Measurements from ENCODE around the gene SHLD2.
"Not testable (repeated sequence)": the region's sequence is repeated elsewhere in the genome, so short reads cannot be mapped to it uniquely, and the experiment has no call there.

The SHLD2 gene

DNA sequence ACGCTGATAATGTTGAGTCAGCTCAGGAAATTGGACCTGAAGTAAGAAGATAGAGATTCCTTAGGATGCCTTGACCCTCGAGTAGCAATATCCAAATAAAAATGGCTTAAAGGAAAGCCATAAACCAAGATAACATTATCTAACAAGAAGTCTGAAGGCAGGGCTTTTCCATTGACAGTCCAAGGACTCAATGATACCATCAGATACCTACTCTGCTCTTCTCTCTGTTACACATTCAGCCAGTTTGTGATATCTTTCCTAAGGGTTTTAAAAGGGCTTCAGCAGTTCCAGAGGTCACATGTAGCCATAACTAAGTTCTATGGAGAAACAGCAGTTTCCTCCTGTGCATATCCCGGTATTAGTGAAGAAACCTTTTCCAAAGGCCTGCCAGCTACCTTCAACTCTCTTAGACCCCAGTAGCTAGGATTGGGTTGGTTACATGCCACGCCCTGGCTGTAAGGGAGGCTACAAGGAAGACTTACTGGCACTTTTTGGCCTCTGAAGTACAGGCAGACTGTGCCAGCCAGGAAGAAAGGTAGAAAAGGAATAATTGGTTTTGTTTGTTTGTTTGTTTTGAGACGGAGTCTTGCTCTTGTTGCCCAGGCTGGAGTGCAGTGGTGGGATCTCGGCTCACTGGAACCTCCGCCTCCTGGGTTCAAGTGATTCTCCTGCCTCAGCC, 10.6 kb downstream of the SHLD2 start:
- no peak for DNase-seq (ENCODE audit: low read depth)
- no peak overlapping the region for H3K4me3 ChIP-seq (replicated peaks; ENCODE audit: low read depth, low read length)
- no peak for TF ChIP-seq CTCF (IDR thresholded peaks at IDR 0.05; ENCODE audit: low read length, missing control alignments)

GRCh38 chr10:87118122-87118521, 23.1 kb downstream of the SHLD2 start:
- not testable (repeated sequence) for DNase-seq (ENCODE audit: low read depth)

DNA sequence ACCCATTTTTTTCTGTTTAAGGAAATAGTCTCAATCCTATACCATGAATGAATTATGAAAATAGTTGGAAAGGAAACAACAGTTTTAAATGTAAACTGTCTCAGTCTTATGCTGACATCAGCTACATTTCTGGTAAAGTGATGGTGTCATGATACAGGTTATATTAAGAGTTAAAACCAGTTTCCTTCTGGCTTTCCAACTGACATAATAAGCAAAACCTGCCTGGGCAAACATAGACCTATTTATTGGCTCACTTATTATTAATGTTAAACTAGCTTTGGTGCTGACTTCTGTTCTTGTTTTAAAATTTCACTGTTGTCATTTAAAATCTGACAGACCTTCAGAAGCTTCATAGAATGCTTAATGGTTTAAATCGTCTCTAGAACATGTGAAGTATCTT, 24.0 kb downstream of the SHLD2 start:
- H3K4me3 ChIP-seq (replicated peaks; ENCODE audit: low read depth, low read length); DNase-seq (ENCODE audit: low read depth): not testable (repeated sequence)

More at GRCh38 chr10:87118122-87118521, 23.1 kb downstream of the SHLD2 start:
- H3K4me3 ChIP-seq (replicated peaks; ENCODE audit: low read depth, low read length) = not testable (repeated sequence)

DNA sequence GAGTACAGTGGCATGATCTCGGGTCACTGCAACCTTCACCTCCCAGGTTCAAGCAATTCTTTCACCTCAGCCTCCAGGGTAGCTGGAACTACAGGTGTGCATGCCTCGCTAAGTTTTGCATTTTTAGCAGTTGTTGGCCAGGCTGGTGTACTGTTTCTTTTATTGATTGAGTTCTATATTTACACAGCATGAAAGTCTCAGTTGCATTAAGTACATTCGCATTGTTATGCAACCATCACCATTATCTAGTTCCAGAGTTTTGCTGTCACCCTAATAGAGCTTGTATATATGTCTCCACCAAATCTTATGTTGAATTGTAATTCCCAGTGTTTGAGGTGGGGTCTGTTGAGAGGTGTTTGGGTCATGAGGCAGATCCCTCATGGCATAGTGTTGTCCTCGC, 28.3 kb downstream of the SHLD2 start:
- not testable (repeated sequence) for DNase-seq (ENCODE audit: low read depth); H3K4me3 ChIP-seq (replicated peaks; ENCODE audit: low read depth, low read length)

GRCh38 chr10:87127048-87127447, 32.0 kb downstream of the SHLD2 start:
- not testable (repeated sequence) for DNase-seq (ENCODE audit: low read depth)

DNA sequence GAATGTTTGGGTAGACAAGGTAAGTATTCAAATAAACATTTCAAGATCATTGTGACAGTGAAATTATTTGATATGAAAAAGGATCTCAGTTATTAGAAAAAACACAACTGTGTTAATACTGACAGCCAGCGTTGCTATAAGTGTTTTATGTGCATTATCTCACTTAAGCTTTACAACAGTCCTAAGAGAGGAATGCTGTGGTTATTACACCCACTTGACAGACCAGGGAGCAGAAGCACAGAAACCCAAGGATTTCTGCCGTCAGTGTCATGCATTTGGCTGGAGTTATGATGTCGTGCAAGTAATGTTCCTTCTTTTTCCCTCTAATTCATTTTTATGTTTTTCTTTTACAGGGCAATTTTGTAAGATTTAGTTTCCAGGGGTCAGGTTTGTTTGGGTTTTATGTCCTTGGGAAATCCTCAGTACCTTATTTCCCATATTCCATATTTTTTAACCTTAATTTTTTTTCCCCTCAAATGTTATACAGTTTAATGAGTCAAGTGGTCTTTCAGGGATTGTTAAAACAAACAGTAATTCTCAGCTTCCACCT, 32.7 kb downstream of the SHLD2 start:
- not testable (repeated sequence) for H3K4me3 ChIP-seq (replicated peaks; ENCODE audit: low read depth, low read length); DNase-seq (ENCODE audit: low read depth)

More at GRCh38 chr10:87127048-87127447, 32.0 kb downstream of the SHLD2 start:
- not testable (repeated sequence) for H3K4me3 ChIP-seq (replicated peaks; ENCODE audit: low read depth, low read length)

DNA sequence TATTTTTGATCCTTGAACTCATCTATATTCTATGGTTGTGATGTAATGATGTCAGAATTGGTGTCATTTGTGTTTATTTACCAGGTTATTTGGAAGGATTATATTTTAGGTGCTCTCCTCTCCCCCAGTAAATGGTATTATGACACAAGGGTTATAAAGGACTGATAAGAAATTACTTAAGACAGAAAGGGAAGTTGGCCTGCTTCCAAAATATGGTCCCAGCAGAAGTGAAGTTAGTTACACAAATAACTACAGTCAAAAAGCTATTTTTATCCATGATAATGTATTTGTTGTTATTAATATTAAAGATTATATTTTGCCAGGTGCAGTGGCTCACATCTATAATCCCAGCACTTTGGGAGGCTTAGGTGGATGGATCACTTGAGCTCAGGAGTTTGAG, 37.2 kb downstream of the SHLD2 start:
- H3K4me3 ChIP-seq (replicated peaks; ENCODE audit: low read depth, low read length) = not testable (repeated sequence)
- DNase-seq (ENCODE audit: low read depth) = peak; percentile 62

GRCh38 chr10:87133936-87134335, 38.9 kb downstream of the SHLD2 start:
- DNase-seq (ENCODE audit: low read depth); H3K4me3 ChIP-seq (replicated peaks; ENCODE audit: low read depth, low read length): not testable (repeated sequence)

GRCh38 chr10:87134440-87134839, 39.4 kb downstream of the SHLD2 start:
- H3K4me3 ChIP-seq (replicated peaks; ENCODE audit: low read depth, low read length); DNase-seq (ENCODE audit: low read depth): not testable (repeated sequence)

DNA sequence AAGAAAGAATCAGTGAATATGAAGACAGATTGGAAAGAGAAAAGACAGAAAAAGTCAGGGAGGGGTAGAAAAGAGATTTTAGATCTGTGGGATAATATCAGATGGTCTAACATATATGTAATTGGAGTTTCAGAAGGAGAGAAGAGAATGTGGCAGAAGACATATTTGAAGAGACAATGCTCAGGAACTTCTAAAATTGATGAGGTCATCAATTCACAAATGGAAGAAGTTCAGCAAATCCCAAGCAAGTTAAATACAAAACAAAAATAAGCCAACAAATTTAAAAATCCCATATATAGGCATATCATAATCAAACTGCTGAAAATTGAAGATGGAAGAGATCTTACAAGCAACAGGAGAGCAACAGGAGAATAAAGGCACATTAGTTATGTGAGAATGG, 42.5 kb downstream of the SHLD2 start:
- not testable (repeated sequence) for DNase-seq (ENCODE audit: low read depth); H3K4me3 ChIP-seq (replicated peaks; ENCODE audit: low read depth, low read length)

- DNase-seq (ENCODE audit: low read depth) = peak; percentile 50
- H3K4me3 ChIP-seq (replicated peaks; ENCODE audit: low read depth, low read length) = not testable (repeated sequence)
Measured at GRCh38 chr10:87142230-87143108, 47.5 kb downstream of the SHLD2 start.

DNA sequence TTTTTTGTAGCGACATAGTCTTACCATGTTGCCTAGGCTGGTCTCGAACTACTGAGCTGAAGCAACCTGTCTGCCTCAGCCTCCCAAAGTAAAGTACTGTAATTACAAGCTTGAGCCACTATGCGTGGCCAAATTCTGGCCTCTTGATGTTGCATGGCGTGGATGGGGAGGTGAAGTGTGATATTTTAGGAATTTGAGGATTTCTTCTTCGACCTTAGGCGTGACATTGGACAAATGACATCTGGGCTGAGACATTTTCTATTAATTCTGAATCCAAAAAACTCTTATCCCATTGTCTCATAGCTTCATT, 48.1 kb downstream of the SHLD2 start:
- H3K4me3 ChIP-seq (replicated peaks; ENCODE audit: low read depth, low read length); DNase-seq (ENCODE audit: low read depth): not testable (repeated sequence)

- not testable (repeated sequence) for H3K4me3 ChIP-seq (replicated peaks; ENCODE audit: low read depth, low read length); DNase-seq (ENCODE audit: low read depth)
Measured at GRCh38 chr10:87145598-87145997, 50.6 kb downstream of the SHLD2 start.
